ENCODE measurements around the gene GPATCH3.

Gene GPATCH3

DNA sequence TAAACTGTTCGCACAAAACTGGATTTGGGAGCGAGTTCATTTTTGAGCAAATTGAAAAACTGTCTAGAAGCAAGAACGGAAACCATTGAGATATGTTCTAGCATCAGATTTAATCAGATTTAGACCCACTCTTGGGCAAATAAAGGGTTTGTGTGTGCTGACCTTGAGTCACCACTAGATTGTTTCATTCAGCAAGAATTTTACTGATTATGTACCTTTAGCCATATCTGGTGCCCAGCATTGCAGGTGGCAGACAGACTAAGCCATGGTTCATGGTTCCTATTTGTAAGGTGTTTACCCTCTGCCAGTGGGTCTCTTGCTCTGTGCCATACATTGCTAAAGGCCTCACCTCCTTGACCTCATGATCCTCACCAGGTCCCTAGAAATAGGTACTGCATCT, 22.6 kb upstream of the GPATCH3 start:
- no peak for DNase-seq

DNA sequence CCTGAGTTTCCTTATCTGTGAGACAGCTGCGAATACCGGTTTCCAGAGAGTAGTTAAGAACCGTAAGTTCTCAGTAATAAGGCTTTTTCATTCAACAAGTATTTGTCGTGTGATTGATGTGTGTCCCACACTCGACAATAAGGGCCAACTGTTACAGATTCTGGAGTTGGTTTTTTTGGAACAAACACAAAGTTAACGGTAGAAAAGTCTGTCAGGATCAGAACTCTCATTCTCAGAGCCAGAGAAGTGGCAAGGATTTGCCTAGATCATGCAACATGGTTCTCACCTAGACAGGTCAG, 22.1 kb upstream of the GPATCH3 start:
- TF ChIP-seq GATA1 (IDR thresholded peaks at IDR 0.05; ENCODE audit: low read depth, low read length): no peak
- TF ChIP-seq POLR2A (IDR thresholded peaks at IDR 0.05; ENCODE audit: low read length): no peak
- DNase-seq: no peak

More for the DNA sequence above, 22.6 kb upstream of the GPATCH3 start:
- TF ChIP-seq GATA1 (IDR thresholded peaks at IDR 0.05; ENCODE audit: low read depth, low read length) (no peak), POLR2A (IDR thresholded peaks at IDR 0.05; ENCODE audit: low read length) (no peak)

DNA sequence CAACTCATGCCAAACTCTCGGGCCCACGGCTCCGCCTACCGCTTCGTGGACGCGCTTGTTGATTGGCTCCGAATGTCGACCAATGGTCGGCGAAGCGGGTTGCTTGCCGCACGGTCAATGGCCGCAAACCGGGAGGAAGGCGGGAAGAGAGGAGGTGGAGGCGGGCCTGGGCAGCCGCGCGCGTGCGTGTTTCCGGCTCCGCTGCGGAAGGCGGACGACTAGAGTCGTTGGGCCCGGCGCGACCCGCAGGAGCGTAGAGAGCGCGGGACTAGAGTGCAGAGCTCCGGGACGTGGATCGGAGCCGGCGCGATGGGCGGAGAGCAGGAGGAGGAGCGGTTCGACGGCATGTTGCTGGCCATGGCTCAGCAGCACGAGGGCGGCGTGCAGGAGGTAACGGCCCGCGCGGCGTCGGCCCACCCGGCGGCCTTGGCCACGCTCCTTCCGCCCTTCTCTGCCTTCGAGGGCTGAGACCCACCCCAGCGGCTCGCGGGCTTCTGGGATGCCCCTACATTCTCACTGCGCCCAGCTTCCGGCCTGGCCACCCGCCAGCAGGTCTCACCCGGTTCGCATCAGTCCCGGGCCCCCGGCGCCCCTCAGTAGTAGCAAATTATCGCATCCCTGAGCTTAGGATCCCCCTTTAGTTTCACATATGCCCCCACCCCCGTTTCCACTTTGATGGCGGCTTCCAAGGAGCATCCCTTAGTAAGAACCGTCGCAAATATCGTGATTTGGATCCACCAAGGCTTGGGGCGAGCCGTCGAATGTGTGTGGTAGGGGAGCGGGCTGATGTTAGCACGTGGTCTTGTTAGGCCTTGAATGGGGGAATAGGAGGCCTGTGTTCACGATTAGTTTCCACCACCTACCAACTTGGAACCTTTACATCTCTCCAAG, 21.5 kb upstream of the GPATCH3 start, which contains the start of gene NUDC:
Gene NUDC, plus strand, starts transcription at position 204 of the 891 bp plus-strand sequence. Its CDS starts 106 bp downstream, at position 310.
- DNase-seq: peak; percentile 98
- TF ChIP-seq GATA1 (IDR thresholded peaks at IDR 0.05; ENCODE audit: low read depth, low read length) (no peak), POLR2A (IDR thresholded peaks at IDR 0.05; ENCODE audit: low read length) (peak; percentile 95)

DNA sequence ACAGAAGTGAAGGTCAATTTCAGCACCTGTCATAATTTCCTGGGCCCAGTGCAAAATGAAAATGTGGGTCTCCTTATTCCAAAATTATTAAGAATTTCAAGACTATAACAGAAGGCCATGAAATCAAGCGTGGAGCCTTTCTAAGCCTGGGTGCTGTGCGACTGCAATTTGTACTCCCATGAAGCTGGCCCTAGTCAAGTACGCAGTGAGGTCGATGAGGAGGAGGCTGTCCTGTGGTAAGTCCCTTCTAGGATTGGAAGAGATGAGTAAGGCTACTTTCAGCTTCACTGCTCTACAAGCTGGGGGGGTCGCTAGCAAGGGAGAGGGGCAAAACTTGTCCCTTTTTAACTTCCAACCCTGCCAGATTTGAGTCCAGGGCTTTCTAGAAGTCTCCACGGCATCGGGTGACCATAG, 20.9 kb upstream of the GPATCH3 start:
- TF ChIP-seq POLR2A (IDR thresholded peaks at IDR 0.05; ENCODE audit: low read length) (no peak), GATA1 (IDR thresholded peaks at IDR 0.05; ENCODE audit: low read depth, low read length) (no peak)
- DNase-seq: no peak

DNA sequence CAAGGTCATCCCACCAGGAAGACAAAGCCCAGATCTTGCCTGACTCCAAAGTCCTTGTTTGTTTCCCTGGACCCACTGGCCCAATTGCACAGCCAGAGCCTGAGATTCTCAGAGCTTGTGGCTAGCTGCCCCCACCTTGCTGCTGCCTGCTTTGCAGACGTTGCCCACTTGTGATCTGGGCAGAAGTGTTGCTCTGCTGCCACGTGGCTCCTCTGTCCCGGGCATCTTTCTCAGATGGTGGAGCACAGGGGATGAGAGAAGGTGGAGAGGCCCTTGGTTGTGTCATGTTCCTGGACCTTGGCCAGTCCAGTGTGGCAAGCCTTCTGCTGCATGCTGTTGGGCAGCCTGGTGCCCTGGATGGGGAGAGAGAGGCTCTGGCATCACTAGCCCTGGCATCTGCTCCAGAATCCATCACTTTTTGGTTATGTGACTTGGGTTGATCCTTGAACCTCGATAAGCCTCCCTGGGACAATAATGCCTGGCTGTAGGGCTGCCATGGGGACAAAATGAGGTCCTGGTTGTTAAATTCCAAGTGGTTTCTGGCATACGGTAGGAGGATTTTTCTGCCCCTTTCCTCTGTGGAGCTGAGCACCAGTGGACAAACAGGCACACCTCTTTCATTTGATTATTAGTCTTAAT, 15.1 kb upstream of the GPATCH3 start:
- DNase-seq: no peak
- TF ChIP-seq POLR2A (IDR thresholded peaks at IDR 0.05; ENCODE audit: low read length) (no peak), GATA1 (IDR thresholded peaks at IDR 0.05; ENCODE audit: low read depth, low read length) (no peak)

DNA sequence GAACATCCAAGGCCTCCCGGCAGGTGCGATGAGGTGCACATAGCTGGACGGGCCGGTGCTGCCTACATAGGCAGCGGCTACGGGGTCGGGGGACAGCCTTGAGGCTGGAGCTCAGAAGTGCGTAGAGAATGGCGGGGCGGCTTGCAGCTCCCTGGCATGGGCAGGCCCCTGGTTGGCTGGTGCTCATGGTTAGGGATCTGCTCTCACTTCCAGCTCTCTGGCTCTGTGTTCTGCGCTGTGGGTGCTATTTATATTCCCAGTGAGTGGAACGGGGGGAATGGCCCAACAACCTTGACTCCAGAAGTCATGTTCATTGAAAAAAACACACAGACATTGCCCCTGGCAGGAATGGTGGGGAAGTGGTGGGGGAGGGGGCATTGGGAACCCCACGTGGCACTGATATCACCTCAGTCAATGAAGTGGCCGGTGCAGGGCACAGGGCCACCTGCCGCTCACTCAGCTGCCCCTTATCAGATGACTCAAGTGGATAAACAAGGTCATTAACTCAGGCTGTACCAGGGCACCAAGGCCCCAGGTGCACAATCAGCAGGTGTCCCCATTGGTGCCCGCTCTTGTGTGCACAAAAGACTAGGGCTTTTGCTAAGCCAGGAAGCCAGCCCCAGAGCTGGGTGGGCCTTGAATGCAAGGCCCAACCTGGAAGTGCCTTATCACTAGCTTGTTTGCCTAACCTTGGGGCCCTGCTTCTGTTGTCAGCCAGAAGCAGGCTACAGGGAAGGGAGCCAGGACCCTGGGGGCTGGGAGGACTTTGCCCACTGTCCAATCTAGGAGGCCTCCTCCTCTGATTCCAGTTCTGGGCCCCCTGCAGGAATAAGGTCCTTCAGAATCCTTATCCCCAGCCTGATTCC, 13.7 kb upstream of the GPATCH3 start, which contains the start of gene NR0B2:
Gene NR0B2, minus strand, starts transcription at position 222 of the 866 bp plus-strand sequence. Its CDS starts 35 bp downstream, at position 187.
- peak; percentile 77 to 89 for DNase-seq
- no peak for TF ChIP-seq GATA1 (IDR thresholded peaks at IDR 0.05; ENCODE audit: low read depth, low read length)
- no peak for TF ChIP-seq POLR2A (IDR thresholded peaks at IDR 0.05; ENCODE audit: low read length)

DNA sequence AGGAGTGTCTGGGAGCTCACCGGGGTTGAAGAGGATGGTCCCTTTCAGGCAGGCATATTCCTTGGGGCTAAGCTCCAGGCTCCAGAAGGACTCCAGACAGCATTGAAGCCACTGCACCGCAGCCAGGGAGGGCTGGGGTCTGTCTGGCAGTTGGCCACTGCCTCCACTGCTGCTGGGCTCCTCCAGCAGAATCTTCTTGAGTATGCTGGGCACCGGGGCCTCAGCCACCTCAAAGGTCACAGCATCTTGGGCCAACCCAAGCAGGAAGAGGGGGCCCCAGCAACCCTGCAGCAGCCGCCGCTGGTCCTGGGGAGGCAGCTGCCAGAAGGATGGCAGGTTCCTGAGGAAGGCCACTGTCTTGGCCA, 13.1 kb upstream of the GPATCH3 start:
- DNase-seq: no peak
- TF ChIP-seq GATA1 (IDR thresholded peaks at IDR 0.05; ENCODE audit: low read depth, low read length): no peak
- no peak for TF ChIP-seq POLR2A (IDR thresholded peaks at IDR 0.05; ENCODE audit: low read length)

DNA sequence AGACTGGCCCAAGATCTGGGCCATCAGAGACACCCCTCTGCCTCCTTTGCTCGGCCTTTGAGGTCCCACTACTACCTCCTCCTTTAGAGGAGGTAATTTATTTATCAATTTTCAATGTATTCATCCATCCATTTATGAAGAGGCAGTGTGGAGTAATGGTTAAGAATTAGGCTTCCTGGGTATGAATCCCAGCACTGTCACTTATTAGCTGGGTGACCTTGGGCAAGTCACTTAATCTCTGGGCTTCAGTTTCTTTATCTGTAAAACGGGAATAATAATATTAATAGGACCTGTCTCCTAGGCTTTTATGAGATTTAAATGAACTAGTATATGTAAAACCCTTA, 11.9 kb upstream of the GPATCH3 start:
- DNase-seq: no peak
- TF ChIP-seq POLR2A (IDR thresholded peaks at IDR 0.05; ENCODE audit: low read length) (no peak), GATA1 (IDR thresholded peaks at IDR 0.05; ENCODE audit: low read depth, low read length) (no peak)

DNA sequence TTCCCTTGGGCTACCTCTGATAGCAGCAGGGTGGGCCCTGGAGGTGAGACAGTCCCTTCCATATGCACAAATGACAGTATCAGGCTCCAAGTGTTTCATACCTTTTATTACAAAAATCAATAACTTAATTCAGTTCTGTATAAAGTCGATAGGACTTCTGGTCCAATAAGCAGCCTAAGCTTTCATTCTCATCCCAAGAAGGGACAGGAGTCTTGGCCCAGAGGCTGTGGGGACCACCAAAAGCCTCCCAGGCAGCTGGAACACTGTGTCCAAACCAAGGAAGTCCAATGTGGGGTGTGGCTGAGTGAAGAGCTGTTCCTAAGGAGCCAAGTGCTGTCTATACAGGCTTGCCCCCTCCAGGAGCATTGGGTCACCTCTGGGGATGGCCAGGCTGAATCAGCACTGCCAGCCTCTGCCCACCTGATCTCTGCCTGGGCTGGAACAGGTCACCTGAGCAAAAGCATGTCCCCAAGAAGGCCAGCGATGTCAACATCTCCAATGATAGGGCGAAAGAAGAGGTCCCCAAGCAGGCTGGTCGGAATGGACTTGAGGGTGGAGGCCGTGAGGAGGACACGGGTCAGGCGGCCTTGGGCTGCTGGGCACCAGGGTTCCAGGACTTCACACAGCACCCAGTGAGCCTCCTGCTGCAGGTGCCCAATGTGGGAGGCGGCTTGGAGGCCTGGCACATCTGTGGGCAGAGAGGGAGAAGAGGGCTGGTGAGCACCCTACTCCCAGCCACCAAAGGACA, 11.3 kb upstream of the GPATCH3 start:
- DNase-seq: no peak
- TF ChIP-seq GATA1 (IDR thresholded peaks at IDR 0.05; ENCODE audit: low read depth, low read length) (no peak), POLR2A (IDR thresholded peaks at IDR 0.05; ENCODE audit: low read length) (no peak)

DNA sequence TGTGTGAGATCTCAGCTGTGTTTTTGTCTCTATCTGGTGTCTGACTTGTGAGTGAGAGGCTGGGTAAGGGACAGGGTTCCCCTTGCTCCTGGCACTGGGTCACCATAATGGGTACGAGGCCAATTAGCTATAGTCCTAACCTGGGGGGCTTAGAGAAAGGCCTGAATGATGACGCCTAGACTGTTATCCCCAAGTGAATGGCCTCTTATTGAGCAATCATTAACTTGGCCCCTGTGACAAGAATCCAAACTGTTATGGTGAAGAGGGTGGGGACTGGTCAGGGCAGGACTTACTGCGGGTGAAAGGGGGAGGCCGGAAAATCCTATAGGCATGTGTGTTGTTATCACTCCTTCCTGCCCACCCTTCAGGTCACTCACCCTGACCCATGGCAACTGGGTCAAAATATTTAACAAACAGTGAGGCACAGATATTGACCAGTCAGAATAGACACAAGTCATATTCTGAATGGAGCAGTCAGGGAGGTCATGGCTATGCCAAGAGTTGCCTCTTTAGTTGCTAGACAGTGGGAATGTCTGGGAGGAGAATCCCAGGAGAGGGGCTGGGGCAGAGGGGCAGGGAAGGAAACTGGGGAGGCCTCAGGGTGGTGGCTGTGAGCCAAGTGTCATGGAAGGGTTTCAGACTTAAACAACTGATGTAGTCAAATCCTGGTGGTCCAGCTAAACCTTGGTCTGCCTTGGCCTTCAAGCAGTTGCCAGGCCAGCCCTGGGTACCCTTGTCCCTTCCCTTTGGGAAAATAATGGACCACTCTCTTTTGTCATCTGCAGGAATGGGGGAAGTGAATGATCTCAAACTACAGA, 10.3 kb upstream of the GPATCH3 start:
- no peak for TF ChIP-seq POLR2A (IDR thresholded peaks at IDR 0.05; ENCODE audit: low read length)
- TF ChIP-seq GATA1 (IDR thresholded peaks at IDR 0.05; ENCODE audit: low read depth, low read length): no peak
- no peak for DNase-seq

DNA sequence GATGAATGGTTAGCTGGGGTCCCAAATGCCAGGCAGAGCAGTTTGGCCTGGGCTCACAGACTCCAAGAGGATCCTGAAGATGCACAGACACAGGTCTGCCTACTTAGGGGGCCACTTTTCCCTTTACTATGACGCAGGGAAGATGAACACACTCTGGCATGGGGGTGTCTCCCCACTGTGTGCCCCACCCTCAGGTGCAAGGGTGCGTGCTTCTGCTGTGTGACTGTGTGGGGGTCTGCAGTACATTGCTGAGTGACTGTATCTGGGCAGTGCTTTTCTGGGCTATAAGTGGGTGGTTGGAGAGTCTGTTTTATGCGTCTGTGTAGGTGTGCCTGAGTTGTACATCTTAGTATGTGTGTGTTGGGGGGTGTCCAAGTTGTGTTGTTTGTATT, 9.7 kb upstream of the GPATCH3 start:
- TF ChIP-seq POLR2A (IDR thresholded peaks at IDR 0.05; ENCODE audit: low read length): no peak
- TF ChIP-seq GATA1 (IDR thresholded peaks at IDR 0.05; ENCODE audit: low read depth, low read length): no peak
- no peak for DNase-seq

DNA sequence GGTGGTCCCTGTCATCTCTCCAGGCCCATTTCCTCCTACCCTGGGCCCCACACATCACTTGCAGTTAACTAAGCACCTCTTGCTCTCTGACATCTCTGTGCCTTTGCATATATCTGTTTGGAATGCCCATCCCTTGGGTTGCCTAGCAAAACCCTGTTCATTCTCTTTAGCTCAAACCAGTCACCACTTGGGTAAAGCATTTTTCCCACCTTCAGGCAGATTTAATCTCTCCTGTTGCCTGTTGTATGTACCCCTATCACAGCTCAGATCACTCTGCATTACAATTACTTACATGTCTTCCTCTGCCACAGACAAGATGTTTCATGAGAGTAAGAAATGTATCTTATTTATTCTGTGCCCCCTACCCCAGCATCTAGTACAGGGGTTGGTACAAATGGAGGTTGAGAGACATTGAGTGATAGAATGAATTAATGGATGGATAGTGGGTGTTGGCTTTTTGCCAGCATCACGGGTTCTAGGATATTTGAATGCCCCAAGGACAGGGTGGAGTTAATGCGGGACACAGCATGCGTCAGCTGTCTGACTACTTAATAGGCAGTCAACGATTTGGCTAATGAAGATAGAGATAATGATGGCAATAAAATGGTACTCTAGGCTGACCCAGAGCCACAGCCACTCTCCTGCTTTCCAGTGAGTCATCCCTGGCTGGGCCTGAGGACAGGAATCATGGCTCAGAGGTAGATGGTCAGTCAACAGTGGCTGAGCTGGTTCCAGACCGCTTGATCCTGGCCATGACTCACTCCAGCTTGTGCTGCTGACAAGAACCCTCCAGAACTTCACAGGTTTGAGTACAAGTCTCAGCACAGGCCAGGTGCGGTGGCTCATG, 7.0 kb upstream of the GPATCH3 start:
- DNase-seq: no peak
- no peak for TF ChIP-seq POLR2A (IDR thresholded peaks at IDR 0.05; ENCODE audit: low read length)
- TF ChIP-seq GATA1 (IDR thresholded peaks at IDR 0.05; ENCODE audit: low read depth, low read length): no peak

Data from erythroblast (primary cell).